ENCODE results near the gene SCN2B.

Gene SCN2B

DNA sequence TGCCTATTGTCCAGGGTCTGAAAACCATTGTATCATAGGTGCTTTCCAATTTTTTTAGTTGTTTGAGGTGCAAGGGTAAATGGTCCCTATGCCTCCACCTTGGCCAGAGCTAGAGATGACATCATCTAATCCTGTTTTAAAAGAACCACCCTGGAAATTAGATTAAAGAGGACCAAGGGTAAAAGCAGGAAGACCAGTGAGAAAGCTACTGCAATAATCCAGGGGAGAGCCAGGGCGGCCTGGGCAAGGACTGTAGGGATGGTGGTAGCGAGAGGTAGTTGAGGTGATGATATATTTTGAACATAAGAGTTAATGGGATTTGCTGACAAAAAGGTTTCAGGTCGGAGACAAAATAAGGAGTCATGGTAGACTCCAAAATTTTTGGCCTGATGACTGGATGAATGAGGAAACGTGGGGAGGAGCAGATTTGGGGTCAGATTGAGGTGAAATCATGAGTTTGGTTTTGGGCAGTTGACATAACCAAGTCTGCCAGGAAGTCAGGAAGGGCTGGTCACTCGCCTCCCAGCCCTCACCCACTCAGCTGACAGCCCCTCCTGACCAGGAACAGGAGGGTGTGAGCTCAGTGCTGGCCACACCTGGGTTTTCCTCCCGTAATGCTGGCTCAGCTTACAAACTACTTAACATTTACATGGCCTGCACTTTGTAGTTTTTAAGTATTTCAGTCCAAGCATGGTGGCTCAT lies 46.8 kb downstream of the SCN2B start (continued):
- TF ChIP-seq PATZ1 (tag by site-specific recombination; IDR thresholded peaks at IDR 0.05): no peak
- TF ChIP-seq HOXC10 (CRISPR knock-in tag; IDR thresholded peaks at IDR 0.05): no peak
- TF ChIP-seq ZBTB7A (tag by site-specific recombination; IDR thresholded peaks at IDR 0.05; ENCODE audit: low read depth): no peak
- TF ChIP-seq ZNF223 (tag by site-specific recombination; IDR thresholded peaks at IDR 0.05): no peak
- no peak for TF ChIP-seq ZNF600 (tag by site-specific recombination; IDR thresholded peaks at IDR 0.05)
- TF ChIP-seq, protein P1, sequence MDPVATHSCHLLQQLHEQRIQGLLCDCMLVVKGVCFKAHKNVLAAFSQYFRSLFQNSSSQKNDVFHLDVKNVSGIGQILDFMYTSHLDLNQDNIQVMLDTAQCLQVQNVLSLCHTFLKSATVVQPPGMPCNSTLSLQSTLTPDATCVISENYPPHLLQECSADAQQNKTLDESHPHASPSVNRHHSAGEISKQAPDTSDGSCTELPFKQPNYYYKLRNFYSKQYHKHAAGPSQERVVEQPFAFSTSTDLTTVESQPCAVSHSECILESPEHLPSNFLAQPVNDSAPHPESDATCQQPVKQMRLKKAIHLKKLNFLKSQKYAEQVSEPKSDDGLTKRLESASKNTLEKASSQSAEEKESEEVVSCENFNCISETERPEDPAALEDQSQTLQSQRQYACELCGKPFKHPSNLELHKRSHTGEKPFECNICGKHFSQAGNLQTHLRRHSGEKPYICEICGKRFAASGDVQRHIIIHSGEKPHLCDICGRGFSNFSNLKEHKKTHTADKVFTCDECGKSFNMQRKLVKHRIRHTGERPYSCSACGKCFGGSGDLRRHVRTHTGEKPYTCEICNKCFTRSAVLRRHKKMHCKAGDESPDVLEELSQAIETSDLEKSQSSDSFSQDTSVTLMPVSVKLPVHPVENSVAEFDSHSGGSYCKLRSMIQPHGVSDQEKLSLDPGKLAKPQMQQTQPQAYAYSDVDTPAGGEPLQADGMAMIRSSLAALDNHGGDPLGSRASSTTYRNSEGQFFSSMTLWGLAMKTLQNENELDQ (tag by site-specific recombination; IDR thresholded peaks at IDR 0.05; ENCODE audit: low read depth): no peak

DNA sequence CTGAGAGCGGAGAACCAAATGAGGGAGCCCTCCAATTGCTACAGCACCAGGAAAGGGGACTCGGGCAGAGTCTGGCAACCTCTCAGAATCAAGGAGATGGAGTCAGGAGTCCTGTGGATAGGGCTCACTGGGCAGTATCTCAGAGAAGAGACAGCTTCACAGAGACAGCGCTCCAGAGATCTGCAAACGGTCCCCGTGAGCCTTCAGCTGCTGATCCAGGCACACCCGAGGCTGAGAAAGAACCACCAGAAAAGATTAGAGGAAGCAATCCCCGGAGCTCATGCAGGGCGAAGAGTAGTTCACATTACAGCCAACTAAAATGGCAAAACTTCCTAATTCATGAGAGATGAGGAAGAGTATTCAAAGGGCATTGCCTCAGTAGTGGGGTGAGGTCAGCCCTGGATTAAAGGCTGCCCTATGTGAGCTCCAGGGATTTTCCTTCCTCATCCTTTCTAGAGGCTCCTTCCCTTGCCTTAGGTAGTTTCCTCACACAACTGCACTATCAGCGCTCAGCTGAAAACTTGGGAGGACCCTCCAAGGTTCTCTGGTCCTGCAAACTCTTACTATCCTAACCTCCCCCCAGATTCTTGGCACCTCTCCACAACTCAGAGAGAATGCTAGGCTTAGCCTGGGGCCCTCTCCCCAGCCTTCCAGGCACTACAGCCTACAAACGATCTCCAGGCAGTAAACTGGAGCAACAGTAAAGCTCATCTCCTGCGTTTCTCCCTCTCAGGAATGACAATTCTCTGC lies 47.5 kb downstream of the SCN2B start:
- 0 out of 2 replicates have a peak, but pooled peaks have one; percentile 3 for TF ChIP-seq ZNF335 (tag by site-specific recombination; conservative IDR thresholded peaks at IDR 0.05)
- TF ChIP-seq ZBTB20 (tag by site-specific recombination; IDR thresholded peaks at IDR 0.05): 0 out of 2 replicates have a peak, but pooled peaks have one; percentile 20
- TF ChIP-seq, protein P2, sequence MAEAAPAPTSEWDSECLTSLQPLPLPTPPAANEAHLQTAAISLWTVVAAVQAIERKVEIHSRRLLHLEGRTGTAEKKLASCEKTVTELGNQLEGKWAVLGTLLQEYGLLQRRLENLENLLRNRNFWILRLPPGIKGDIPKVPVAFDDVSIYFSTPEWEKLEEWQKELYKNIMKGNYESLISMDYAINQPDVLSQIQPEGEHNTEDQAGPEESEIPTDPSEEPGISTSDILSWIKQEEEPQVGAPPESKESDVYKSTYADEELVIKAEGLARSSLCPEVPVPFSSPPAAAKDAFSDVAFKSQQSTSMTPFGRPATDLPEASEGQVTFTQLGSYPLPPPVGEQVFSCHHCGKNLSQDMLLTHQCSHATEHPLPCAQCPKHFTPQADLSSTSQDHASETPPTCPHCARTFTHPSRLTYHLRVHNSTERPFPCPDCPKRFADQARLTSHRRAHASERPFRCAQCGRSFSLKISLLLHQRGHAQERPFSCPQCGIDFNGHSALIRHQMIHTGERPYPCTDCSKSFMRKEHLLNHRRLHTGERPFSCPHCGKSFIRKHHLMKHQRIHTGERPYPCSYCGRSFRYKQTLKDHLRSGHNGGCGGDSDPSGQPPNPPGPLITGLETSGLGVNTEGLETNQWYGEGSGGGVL (tag by site-specific recombination; IDR thresholded peaks at IDR 0.05): 0 out of 2 replicates have a peak, but pooled peaks have one; percentile 9
- TF ChIP-seq ZNF426 (tag by site-specific recombination; IDR thresholded peaks at IDR 0.05): no peak
- H3K36me3 ChIP-seq (ENCODE audit: control insufficient read depth in 2 of 2, insufficient read depth in 1 of 2, low read length in 2 of 2): no peaks in the 10 kb centered on the region
- peaks cover 5% of the 10 kb centered on the region; the same call in 1 of the 2 replicates for H3K4me1 ChIP-seq (ENCODE audit: control insufficient read depth, insufficient read depth, low read length)
- no peak overlapping the region for H3K27ac ChIP-seq (ENCODE audit: extremely low read depth, low read depth, low read length)
- no peaks in the 10 kb centered on the region for H3K9me3 ChIP-seq (ENCODE audit: control insufficient read depth, insufficient read depth, low read depth, low read length)
- no peak overlapping the region for H3K4me3 ChIP-seq (ENCODE audit: low read depth, low read length)
- POLR2A ChIA-PET: interaction anchor here (1.4 kb wide), 1 partner anchor 13 kb away, joined by 3 read pairs; no protein-coding TSS in a partner anchor
- CTCF ChIA-PET: interaction anchor here (1.0 to 1.2 kb wide), 3 partner anchors 17 to 76 kb away, joined by 3 to 4 read pairs (median 3); no protein-coding TSS in a partner anchor

GRCh38 chr11:118128310-118128709 lies 48.1 kb downstream of the SCN2B start:
- ChIA-PET CTCF (interaction anchor here (1.0 to 1.2 kb wide), 2 partner anchors 18 to 75 kb away, joined by 3 to 4 read pairs; no protein-coding TSS in a partner anchor), POLR2A (interaction anchor here (1.4 kb wide), 1 partner anchor 13 kb away, joined by 3 read pairs; no protein-coding TSS in a partner anchor)
- no peak overlapping the region for H3K4me3 ChIP-seq (ENCODE audit: low read depth, low read length)
- H3K36me3 ChIP-seq (ENCODE audit: control insufficient read depth in 2 of 2, insufficient read depth in 1 of 2, low read length in 2 of 2): no peaks in the 10 kb centered on the region
- no peaks in the 10 kb centered on the region for H3K9me3 ChIP-seq (ENCODE audit: control insufficient read depth, insufficient read depth, low read depth, low read length)
- peaks cover 5% of the 10 kb centered on the region; the same call in 1 of the 2 replicates for H3K4me1 ChIP-seq (ENCODE audit: control insufficient read depth, insufficient read depth, low read length)
- H3K27ac ChIP-seq (ENCODE audit: extremely low read depth, low read depth, low read length): no peak overlapping the region
- no peak for TF ChIP-seq ZNF146 (tag by site-specific recombination; IDR thresholded peaks at IDR 0.05)
- TF ChIP-seq, protein P3, sequence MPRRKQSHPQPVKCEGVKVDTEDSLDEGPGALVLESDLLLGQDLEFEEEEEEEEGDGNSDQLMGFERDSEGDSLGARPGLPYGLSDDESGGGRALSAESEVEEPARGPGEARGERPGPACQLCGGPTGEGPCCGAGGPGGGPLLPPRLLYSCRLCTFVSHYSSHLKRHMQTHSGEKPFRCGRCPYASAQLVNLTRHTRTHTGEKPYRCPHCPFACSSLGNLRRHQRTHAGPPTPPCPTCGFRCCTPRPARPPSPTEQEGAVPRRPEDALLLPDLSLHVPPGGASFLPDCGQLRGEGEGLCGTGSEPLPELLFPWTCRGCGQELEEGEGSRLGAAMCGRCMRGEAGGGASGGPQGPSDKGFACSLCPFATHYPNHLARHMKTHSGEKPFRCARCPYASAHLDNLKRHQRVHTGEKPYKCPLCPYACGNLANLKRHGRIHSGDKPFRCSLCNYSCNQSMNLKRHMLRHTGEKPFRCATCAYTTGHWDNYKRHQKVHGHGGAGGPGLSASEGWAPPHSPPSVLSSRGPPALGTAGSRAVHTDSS (tag by site-specific recombination; IDR thresholded peaks at IDR 0.05): no peak
- no peak for TF ChIP-seq MZF1 (tag by site-specific recombination; IDR thresholded peaks at IDR 0.05; ENCODE audit: borderline replicate concordance)
- peak; percentile 54 for TF ChIP-seq PRDM10 (tag by site-specific recombination; IDR thresholded peaks at IDR 0.05)
- TF ChIP-seq, protein P4, sequence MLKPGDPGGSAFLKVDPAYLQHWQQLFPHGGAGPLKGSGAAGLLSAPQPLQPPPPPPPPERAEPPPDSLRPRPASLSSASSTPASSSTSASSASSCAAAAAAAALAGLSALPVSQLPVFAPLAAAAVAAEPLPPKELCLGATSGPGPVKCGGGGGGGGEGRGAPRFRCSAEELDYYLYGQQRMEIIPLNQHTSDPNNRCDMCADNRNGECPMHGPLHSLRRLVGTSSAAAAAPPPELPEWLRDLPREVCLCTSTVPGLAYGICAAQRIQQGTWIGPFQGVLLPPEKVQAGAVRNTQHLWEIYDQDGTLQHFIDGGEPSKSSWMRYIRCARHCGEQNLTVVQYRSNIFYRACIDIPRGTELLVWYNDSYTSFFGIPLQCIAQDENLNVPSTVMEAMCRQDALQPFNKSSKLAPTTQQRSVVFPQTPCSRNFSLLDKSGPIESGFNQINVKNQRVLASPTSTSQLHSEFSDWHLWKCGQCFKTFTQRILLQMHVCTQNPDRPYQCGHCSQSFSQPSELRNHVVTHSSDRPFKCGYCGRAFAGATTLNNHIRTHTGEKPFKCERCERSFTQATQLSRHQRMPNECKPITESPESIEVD (tag by site-specific recombination; IDR thresholded peaks at IDR 0.05): 0 out of 2 replicates have a peak, but pooled peaks have one; percentile 64

All from HEK293 (cell line).